ENCODE measurements around the gene SPINK7.
"Not testable (repeated sequence)": the region's sequence is repeated elsewhere in the genome, so short reads cannot be mapped to it uniquely, and the experiment has no call there.

SPINK7 gene

GRCh38 chr5:148314731-148315130 is 2.5 kb downstream of the SPINK7 start:
- Histone ChIP-seq H3K9ac (ENCODE audit: low read length) (no peak overlapping the region), H3K4me1 (ENCODE audit: control insufficient read depth, insufficient read depth, low read length) (no peaks in the 10 kb centered on the region), H3K27me3 (ENCODE audit: control insufficient read depth, insufficient read depth, low read length) (no peaks in the 10 kb centered on the region), H3K36me3 (ENCODE audit: control insufficient read depth, insufficient read depth, low read length) (no peaks in the 10 kb centered on the region), H3K27ac (ENCODE audit: low read depth, low read length) (no peak overlapping the region), H3K4me3 (ENCODE audit: low read length) (no peak overlapping the region)

GRCh38 chr5:148320011-148320963 is 8.1 kb downstream of the SPINK7 start:
- not testable (repeated sequence) for H3K4me1 ChIP-seq (ENCODE audit: control insufficient read depth, insufficient read depth, low read length); H3K9ac ChIP-seq (ENCODE audit: low read length); H3K27me3 ChIP-seq (ENCODE audit: control insufficient read depth, insufficient read depth, low read length); H3K36me3 ChIP-seq (ENCODE audit: control insufficient read depth, insufficient read depth, low read length); H3K27ac ChIP-seq (ENCODE audit: low read depth, low read length)
- peak overlapping the region; percentile 6 for H3K4me3 ChIP-seq (ENCODE audit: low read length)

- H3K9ac ChIP-seq (ENCODE audit: low read length): no peak overlapping the region
- no peaks in the 10 kb centered on the region for H3K4me1 ChIP-seq (ENCODE audit: control insufficient read depth, insufficient read depth, low read length)
- H3K4me3 ChIP-seq (ENCODE audit: low read length): no peak overlapping the region
- H3K27ac ChIP-seq (ENCODE audit: low read depth, low read length): no peak overlapping the region
- H3K36me3 ChIP-seq (ENCODE audit: control insufficient read depth, insufficient read depth, low read length): no peaks in the 10 kb centered on the region
- H3K27me3 ChIP-seq (ENCODE audit: control insufficient read depth, insufficient read depth, low read length): no peaks in the 10 kb centered on the region
These were observed 21.1 kb downstream of the SPINK7 start for GRCh38 chr5:148333262-148333849.

GRCh38 chr5:148335259-148335658 is 23.0 kb downstream of the SPINK7 start, which contains the start of gene SPINK9:
SPINK9 (plus strand) TSS chr5:148335559; CDS start chr5:148335614, 55 bp downstream.
- H3K27me3 ChIP-seq (ENCODE audit: control insufficient read depth, insufficient read depth, low read length): no peaks in the 10 kb centered on the region
- no peak within 1 kb of the TSS for H3K4me3 ChIP-seq (ENCODE audit: low read length)
- no peaks in the 10 kb centered on the region for H3K36me3 ChIP-seq (ENCODE audit: control insufficient read depth, insufficient read depth, low read length)
- no peaks in the 10 kb centered on the region for H3K4me1 ChIP-seq (ENCODE audit: control insufficient read depth, insufficient read depth, low read length)
- no peak within 1 kb of the TSS for H3K27ac ChIP-seq (ENCODE audit: low read depth, low read length)
- no peak within 1 kb of the TSS for H3K9ac ChIP-seq (ENCODE audit: low read length)

GRCh38 chr5:148336704-148337435 is 24.6 kb downstream of the SPINK7 start:
- no peak overlapping the region for H3K4me3 ChIP-seq (ENCODE audit: low read length)
- no peak overlapping the region for H3K9ac ChIP-seq (ENCODE audit: low read length)
- no peaks in the 10 kb centered on the region for H3K27me3 ChIP-seq (ENCODE audit: control insufficient read depth, insufficient read depth, low read length)
- no peak overlapping the region for H3K27ac ChIP-seq (ENCODE audit: low read depth, low read length)
- H3K36me3 ChIP-seq (ENCODE audit: control insufficient read depth, insufficient read depth, low read length): no peaks in the 10 kb centered on the region
- H3K4me1 ChIP-seq (ENCODE audit: control insufficient read depth, insufficient read depth, low read length): no peaks in the 10 kb centered on the region

GRCh38 chr5:148342371-148343045 is 30.3 kb downstream of the SPINK7 start:
- H3K9ac ChIP-seq (ENCODE audit: low read length): no peak overlapping the region
- no peaks in the 10 kb centered on the region for H3K4me1 ChIP-seq (ENCODE audit: control insufficient read depth, insufficient read depth, low read length)
- H3K27ac ChIP-seq (ENCODE audit: low read depth, low read length): no peak overlapping the region
- H3K4me3 ChIP-seq (ENCODE audit: low read length): no peak overlapping the region
- no peaks in the 10 kb centered on the region for H3K36me3 ChIP-seq (ENCODE audit: control insufficient read depth, insufficient read depth, low read length)
- H3K27me3 ChIP-seq (ENCODE audit: control insufficient read depth, insufficient read depth, low read length): no peaks in the 10 kb centered on the region

- Histone ChIP-seq H3K9ac (ENCODE audit: low read length) (no peak overlapping the region), H3K27ac (ENCODE audit: low read depth, low read length) (no peak overlapping the region), H3K27me3 (ENCODE audit: control insufficient read depth, insufficient read depth, low read length) (no peaks in the 10 kb centered on the region), H3K36me3 (ENCODE audit: control insufficient read depth, insufficient read depth, low read length) (no peaks in the 10 kb centered on the region), H3K4me3 (ENCODE audit: low read length) (no peak overlapping the region), H3K4me1 (ENCODE audit: control insufficient read depth, insufficient read depth, low read length) (no peaks in the 10 kb centered on the region)
These were observed 30.8 kb downstream of the SPINK7 start for GRCh38 chr5:148343046-148343407.

- H3K4me3 ChIP-seq (ENCODE audit: low read length): no peak overlapping the region
- no peaks in the 10 kb centered on the region for H3K27me3 ChIP-seq (ENCODE audit: control insufficient read depth, insufficient read depth, low read length)
- no peak overlapping the region for H3K27ac ChIP-seq (ENCODE audit: low read depth, low read length)
- H3K9ac ChIP-seq (ENCODE audit: low read length): no peak overlapping the region
- H3K4me1 ChIP-seq (ENCODE audit: control insufficient read depth, insufficient read depth, low read length): no peaks in the 10 kb centered on the region
- H3K36me3 ChIP-seq (ENCODE audit: control insufficient read depth, insufficient read depth, low read length): no peaks in the 10 kb centered on the region
These were observed 31.6 kb downstream of the SPINK7 start for GRCh38 chr5:148343603-148344487.

GRCh38 chr5:148347706-148348105 is 35.5 kb downstream of the SPINK7 start:
- H3K9ac ChIP-seq (ENCODE audit: low read length): no peak overlapping the region
- H3K27me3 ChIP-seq (ENCODE audit: control insufficient read depth, insufficient read depth, low read length): no peaks in the 10 kb centered on the region
- no peak overlapping the region for H3K27ac ChIP-seq (ENCODE audit: low read depth, low read length)
- no peaks in the 10 kb centered on the region for H3K36me3 ChIP-seq (ENCODE audit: control insufficient read depth, insufficient read depth, low read length)
- H3K4me1 ChIP-seq (ENCODE audit: control insufficient read depth, insufficient read depth, low read length): no peaks in the 10 kb centered on the region
- H3K4me3 ChIP-seq (ENCODE audit: low read length): no peak overlapping the region

- no peak overlapping the region for H3K9ac ChIP-seq (ENCODE audit: low read length)
- no peaks in the 10 kb centered on the region for H3K4me1 ChIP-seq (ENCODE audit: control insufficient read depth, insufficient read depth, low read length)
- H3K27me3 ChIP-seq (ENCODE audit: control insufficient read depth, insufficient read depth, low read length): no peaks in the 10 kb centered on the region
- no peak overlapping the region for H3K4me3 ChIP-seq (ENCODE audit: low read length)
- no peak overlapping the region for H3K27ac ChIP-seq (ENCODE audit: low read depth, low read length)
- no peaks in the 10 kb centered on the region for H3K36me3 ChIP-seq (ENCODE audit: control insufficient read depth, insufficient read depth, low read length)
These were observed 40.5 kb downstream of the SPINK7 start for GRCh38 chr5:148352696-148353095.

GRCh38 chr5:148353634-148354033 is 41.4 kb downstream of the SPINK7 start:
- Histone ChIP-seq H3K4me3 (ENCODE audit: low read length) (no peak overlapping the region), H3K4me1 (ENCODE audit: control insufficient read depth, insufficient read depth, low read length) (no peaks in the 10 kb centered on the region), H3K36me3 (ENCODE audit: control insufficient read depth, insufficient read depth, low read length) (no peaks in the 10 kb centered on the region), H3K9ac (ENCODE audit: low read length) (no peak overlapping the region), H3K27me3 (ENCODE audit: control insufficient read depth, insufficient read depth, low read length) (no peaks in the 10 kb centered on the region), H3K27ac (ENCODE audit: low read depth, low read length) (no peak overlapping the region)

All from rectal smooth muscle tissue (tissue), 1 donor.